ENCODE measurements around the gene MON1B. TPM values are rescaled to one million over a fixed set of nuclear protein-coding genes. Genes with fewer than 3 reads are reported as not detected.

Gene MON1B
- total and polyA plus RNA-seq, 2 donors (not counting 3 experiments of a cell fraction or from before 2014, with no cell fraction given) = 35.8 to 57.0 TPM

- Histone ChIP-seq H3K4me2 (ENCODE audit: insufficient read depth, low read length) (no peak overlapping the region), H3K4me3 (replicated peaks in 1 of 3; ENCODE audit: insufficient read depth in 1 of 3, low read depth in 1 of 3, low read length in 3 of 3) (no peak overlapping the region), H3K27me3 (ENCODE audit: control insufficient read depth in 2 of 2, insufficient read depth in 2 of 2, low read length in 2 of 2) (peaks cover 2 to 6% of the 10 kb centered on the region in 2 experiments), H3K27ac (ENCODE audit: insufficient read depth, low read depth, low read length) (no peak overlapping the region), H3K9ac (replicated peaks; ENCODE audit: extremely low read depth, insufficient read depth, low read length) (no peak overlapping the region), H3K4me1 (ENCODE audit: control insufficient read depth, extremely low read depth, insufficient read depth, low read length) (peaks cover 17% of the 10 kb centered on the region), H4K20me1 (replicated peaks; ENCODE audit: control insufficient read depth, extremely low read depth, insufficient read depth, low read length) (no peaks in the 10 kb centered on the region), H2AFZ (ENCODE audit: low read depth, low read length) (no peak overlapping the region), H3K36me3 (ENCODE audit: control insufficient read depth in 2 of 2, extremely low read depth in 1 of 2, insufficient read depth in 2 of 2, low read length in 2 of 2) (no peaks in the 10 kb centered on the region), H3K79me2 (ENCODE audit: control insufficient read depth, insufficient read depth, low read length) (no peaks in the 10 kb centered on the region), H3K9me1 (replicated peaks; ENCODE audit: control insufficient read depth, extremely low read depth, insufficient read depth, low read length) (no peaks in the 10 kb centered on the region), H3K9me3 (replicated peaks; ENCODE audit: control insufficient read depth, insufficient read depth, low read length) (no peaks in the 10 kb centered on the region)
- ChIA-PET POLR2A (no interaction called here), CTCF (interaction anchor here (3.5 to 5.4 kb wide), 3 partner anchors 1370 to 1382 kb away, joined by 40 to 85 read pairs (median 73); no protein-coding TSS in a partner anchor)
- TF ChIP-seq CTCF (IDR thresholded peaks at IDR 0.05; ENCODE audit: extremely low read depth in 1 of 2, insufficient read depth in 1 of 2, low read depth in 1 of 2, low read length in 2 of 2) = no peak
- TF ChIP-seq MYC (IDR thresholded peaks at IDR 0.05; ENCODE audit: low read depth, low read length) = no peak
- TF ChIP-seq POLR2AphosphoS5 (IDR thresholded peaks at IDR 0.05; ENCODE audit: insufficient read depth, low read depth, low read length) = no peak
- TF ChIP-seq FOS (IDR thresholded peaks at IDR 0.05; ENCODE audit: borderline replicate concordance, insufficient read depth, low read length) = no peak
- no peak for TF ChIP-seq POLR2A (IDR thresholded peaks at IDR 0.05; ENCODE audit: low read depth, low read length)
- no peak for TF ChIP-seq GATA2 (IDR thresholded peaks at IDR 0.05; ENCODE audit: insufficient read depth, insufficient read length, low read depth, low read length)
- intact Hi-C loops (cut with micrococcal nuclease) = no loop called here
- FAIRE-seq (no peak), DNase-seq (ENCODE audit: low read depth, low spot score) (no peak)
- BruUV-seq (replicated peaks) = no TSS peak
- dilution Hi-C loops (cut with MboI; ENCODE audit: extremely low pct_ligation_motif_present, low sequenced_read_pairs) = no loop called here
Observed at GRCh38 chr16:77168901-77169300, 22.1 kb upstream of the MON1B start.
